A549 (cell line): ENCODE data around the gene MUC4. TPM values are rescaled to one million over a fixed set of nuclear protein-coding genes. Genes with fewer than 3 reads are reported as not detected.
"Not testable (repeated sequence)": the region's sequence is repeated elsewhere in the genome, so short reads cannot be mapped to it uniquely, and the experiment has no call there.

Source experiments
- ATAC-seq, 2 experiments: fragments of 200-7000 bp in 1 of 2; fragments of >200 bp in 1 of 2; cut with Nextera tagmentation in 1 of 2; cut with Tn5 transposase in 1 of 2; 3 replicates each; pipeline versions ENCODE4 v1.8.0 to v1.9.1; 2018 to 2020; ENCODE audit warnings: mild to moderate bottlenecking in 1 of 2, moderate library complexity in 1 of 2
- CTCF ChIA-PET: fragments of 300-600 bp; sonication (Branson Sonifier 250); formaldehyde crosslinking; extraction: SDS; loops from one replicate; lab custom pipeline; 2021; ENCODE audit warnings: antibody characterized with exemption, inconsistent platforms; lab: Yijun Ruan, JAX
- POLR2A ChIA-PET: fragments of 350-600 bp; formaldehyde crosslinking; extraction: SDS; loops from one replicate; lab custom pipeline; 2021; ENCODE audit warnings: antibody characterized with exemption, inconsistent platforms; lab: Yijun Ruan, JAX
- DNase-seq, 2 experiments: peaks; one replicate each; pipeline versions ENCODE4 v3.0.0 to v3.0.0-alpha.2; 2011 to 2016; ENCODE audit warnings: low read depth in 1 of 2, low spot score in 1 of 2
- FAIRE-seq: peaks from 2 replicates; lab custom pipeline; 2011; peaks lifted over from hg19 to GRCh38; lab: Jason Lieb, UNC
- H3K27ac ChIP-seq, 2 experiments: fragments of >200 bp; sonication (Bioruptor Twin); formaldehyde crosslinking; 3 replicates each; pipeline ENCODE4 v1.5.1; 2016 to 2017
- H3K4me1 ChIP-seq: fragments of >200 bp; sonication (Bioruptor Twin); formaldehyde crosslinking; 3 replicates; pipeline ENCODE4 v1.6.1; 2016
- H3K4me2 ChIP-seq: fragments of >200 bp; sonication (Bioruptor Twin); formaldehyde crosslinking; 3 replicates; pipeline ENCODE4 v1.6.1; 2016
- H3K4me3 ChIP-seq: fragments of >200 bp; sonication (Bioruptor Twin); formaldehyde crosslinking; 3 replicates; pipeline ENCODE4 v1.5.1; 2016
- H3K9me3 ChIP-seq: fragments of >200 bp; sonication (Bioruptor Twin); formaldehyde crosslinking; 3 replicates; pipeline ENCODE4 v1.6.1; 2016
- CEBPB ChIP-seq, 2 experiments: fragments of >200 bp in 1 of 2; sonication (Bioruptor Twin) in 1 of 2; formaldehyde crosslinking in 1 of 2; IDR thresholded peaks; 2 replicates each; pipeline ENCODE4 v1.6.1; 2012 to 2016
- CHD2 ChIP-seq: fragments of 150-350 bp; IDR thresholded peaks from 2 replicates; pipeline ENCODE4 v1.6.1; 2014; ENCODE audit warnings: low read length; ENCODE audit not compliant: partially characterized antibody
- FOSL2 ChIP-seq, 2 experiments: fragments of 450-650 bp in 1 of 2; fragments of >200 bp in 1 of 2; sonication (Bioruptor Twin) in 1 of 2; formaldehyde crosslinking; IDR thresholded peaks; 2 replicates each; pipeline versions ENCODE4 v1.5.0 to v1.6.1; 2016 to 2020; ENCODE audit warnings: mild to moderate bottlenecking in 1 of 2, moderate library complexity in 1 of 2
- FOXS1 ChIP-seq: fragments of 250-450 bp; sonication (Bioruptor Pico); IDR thresholded peaks from 2 replicates; pipeline ENCODE4 v1.5.0; 2020; ENCODE audit warnings: mild to moderate bottlenecking, moderate library complexity
- JUNB ChIP-seq: fragments of >200 bp; sonication (Bioruptor Twin); formaldehyde crosslinking; IDR thresholded peaks from 2 replicates; pipeline ENCODE4 v1.6.1; 2016
- MAZ ChIP-seq: fragments of 150-350 bp; IDR thresholded peaks from 2 replicates; pipeline ENCODE4 v1.6.1; 2014; ENCODE audit warnings: antibody characterized with exemption, low read depth, low read length, borderline replicate concordance
- POLR2AphosphoS2 ChIP-seq: conservative IDR thresholded peaks from 2 replicates; pipeline ENCODE4 v1.6.1; 2012; ENCODE audit warnings: low read length, improper control_type of control experiment, inconsistent platforms
- RCOR1 ChIP-seq: fragments of 150-350 bp; IDR thresholded peaks from 2 replicates; pipeline ENCODE4 v1.6.1; 2014; ENCODE audit warnings: antibody characterized with exemption, low read length, low read depth
- WGBS: methylation state at CpG from one replicate; pipeline ENCODE4 v1.1.6; 2017; ENCODE audit errors: missing lambda C conversion rate; 5-methylcytosine and 5-hydroxymethylcytosine counted together
- polyA plus RNA-seq, 4 experiments: library from polyadenylated mRNA; depleted of rRNA in 3 of 4; stranded (reverse); fragments of >200 nt; fragmentation: RNase III in 1 of 4; extraction: RNeasy Plus Mini Kit Qiagen cat#74134 plus additional on column Dnase treatment in 1 of 4; gene quantifications; 2 replicates in 3 of 4; 3 replicates in 1 of 4; pipeline ENCODE4 v1.2.3, GENCODE V29; 2011 to 2017
- TF ChIP-seq, protein P1 (sequence below): fragments of 200-600 bp; sonication (generic); IDR thresholded peaks from 2 replicates; pipeline ENCODE4 v1.6.1; 2016; ENCODE audit warnings: antibody characterized with exemption, mild to moderate bottlenecking, moderate library complexity
- TF ChIP-seq, protein P2 (sequence below): fragments of 150-350 bp; IDR thresholded peaks from 2 replicates; pipeline ENCODE4 v1.6.1; 2014; ENCODE audit warnings: low read depth, mild to moderate bottlenecking, low read length
- TF ChIP-seq, protein P3 (sequence below): fragments of >200 bp; sonication (Bioruptor Twin); formaldehyde crosslinking; IDR thresholded peaks from 3 replicates; pipeline ENCODE4 v1.5.1; 2016

Gene MUC4
- polyA plus RNA-seq, 2 of the 4 experiments (the other 2 are of a cell fraction): 0.04 TPM; not detected in 1

DNA sequence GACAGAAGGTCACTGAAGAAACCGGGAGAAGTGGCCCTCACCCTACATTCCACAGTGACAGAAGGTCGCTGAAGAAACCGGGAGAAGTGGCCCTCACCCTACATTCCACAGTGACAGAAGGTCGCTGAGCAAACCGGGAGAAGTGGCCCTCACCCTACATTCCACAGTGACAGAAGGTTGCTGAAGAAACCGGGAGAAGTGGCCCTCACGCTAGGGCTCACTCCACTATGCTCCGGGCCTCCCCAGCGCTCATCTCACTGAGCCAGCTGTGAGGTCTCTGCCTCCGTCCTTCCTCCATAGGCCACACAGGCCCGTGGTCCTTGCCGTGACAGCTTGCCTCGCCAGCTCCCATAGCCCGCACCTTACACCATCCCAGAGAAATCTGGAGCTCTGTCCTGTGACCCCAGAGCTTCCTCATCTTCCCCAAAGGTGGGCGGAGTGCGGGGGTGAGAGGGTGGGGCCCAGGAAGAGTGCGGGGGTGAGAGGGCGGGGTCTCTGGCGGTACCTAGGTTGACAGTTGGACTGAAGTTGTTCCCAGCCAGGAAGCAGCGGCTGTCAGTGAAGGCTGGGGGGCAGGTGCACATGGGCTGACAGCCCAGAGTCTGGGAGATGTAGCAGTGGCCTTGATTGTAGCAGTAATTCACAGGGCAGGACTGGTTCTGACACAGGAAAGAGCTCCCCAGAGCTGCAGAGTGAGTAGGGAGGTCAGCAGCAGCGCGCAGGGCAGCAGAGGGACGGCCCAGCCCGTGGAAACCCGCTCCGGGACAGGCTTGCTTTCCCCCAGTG lies 59.0 kb downstream of the MUC4 start:
- FAIRE-seq (no peak), DNase-seq (no peak), ATAC-seq (no peak)
- POLR2A ChIA-PET: no interaction called here
- TF ChIP-seq RCOR1 (no peak), FOXS1 (CRISPR knock-in tag) (no peak)
- TF ChIP-seq, protein P1, sequence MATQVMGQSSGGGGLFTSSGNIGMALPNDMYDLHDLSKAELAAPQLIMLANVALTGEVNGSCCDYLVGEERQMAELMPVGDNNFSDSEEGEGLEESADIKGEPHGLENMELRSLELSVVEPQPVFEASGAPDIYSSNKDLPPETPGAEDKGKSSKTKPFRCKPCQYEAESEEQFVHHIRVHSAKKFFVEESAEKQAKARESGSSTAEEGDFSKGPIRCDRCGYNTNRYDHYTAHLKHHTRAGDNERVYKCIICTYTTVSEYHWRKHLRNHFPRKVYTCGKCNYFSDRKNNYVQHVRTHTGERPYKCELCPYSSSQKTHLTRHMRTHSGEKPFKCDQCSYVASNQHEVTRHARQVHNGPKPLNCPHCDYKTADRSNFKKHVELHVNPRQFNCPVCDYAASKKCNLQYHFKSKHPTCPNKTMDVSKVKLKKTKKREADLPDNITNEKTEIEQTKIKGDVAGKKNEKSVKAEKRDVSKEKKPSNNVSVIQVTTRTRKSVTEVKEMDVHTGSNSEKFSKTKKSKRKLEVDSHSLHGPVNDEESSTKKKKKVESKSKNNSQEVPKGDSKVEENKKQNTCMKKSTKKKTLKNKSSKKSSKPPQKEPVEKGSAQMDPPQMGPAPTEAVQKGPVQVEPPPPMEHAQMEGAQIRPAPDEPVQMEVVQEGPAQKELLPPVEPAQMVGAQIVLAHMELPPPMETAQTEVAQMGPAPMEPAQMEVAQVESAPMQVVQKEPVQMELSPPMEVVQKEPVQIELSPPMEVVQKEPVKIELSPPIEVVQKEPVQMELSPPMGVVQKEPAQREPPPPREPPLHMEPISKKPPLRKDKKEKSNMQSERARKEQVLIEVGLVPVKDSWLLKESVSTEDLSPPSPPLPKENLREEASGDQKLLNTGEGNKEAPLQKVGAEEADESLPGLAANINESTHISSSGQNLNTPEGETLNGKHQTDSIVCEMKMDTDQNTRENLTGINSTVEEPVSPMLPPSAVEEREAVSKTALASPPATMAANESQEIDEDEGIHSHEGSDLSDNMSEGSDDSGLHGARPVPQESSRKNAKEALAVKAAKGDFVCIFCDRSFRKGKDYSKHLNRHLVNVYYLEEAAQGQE: no peak
- TF ChIP-seq, protein P2, sequence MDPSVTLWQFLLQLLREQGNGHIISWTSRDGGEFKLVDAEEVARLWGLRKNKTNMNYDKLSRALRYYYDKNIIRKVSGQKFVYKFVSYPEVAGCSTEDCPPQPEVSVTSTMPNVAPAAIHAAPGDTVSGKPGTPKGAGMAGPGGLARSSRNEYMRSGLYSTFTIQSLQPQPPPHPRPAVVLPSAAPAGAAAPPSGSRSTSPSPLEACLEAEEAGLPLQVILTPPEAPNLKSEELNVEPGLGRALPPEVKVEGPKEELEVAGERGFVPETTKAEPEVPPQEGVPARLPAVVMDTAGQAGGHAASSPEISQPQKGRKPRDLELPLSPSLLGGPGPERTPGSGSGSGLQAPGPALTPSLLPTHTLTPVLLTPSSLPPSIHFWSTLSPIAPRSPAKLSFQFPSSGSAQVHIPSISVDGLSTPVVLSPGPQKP: no peak
- no peaks in the 10 kb centered on the region for H3K4me1 ChIP-seq
- CTCF ChIA-PET: interaction anchor here (0.8 kb wide), 1 partner anchor 98 kb away, joined by 3 read pairs; no protein-coding TSS in a partner anchor
- H3K4me2 ChIP-seq: no peak overlapping the region
- 72% methylated on average over 17 of the region's 26 CpGs for WGBS
- H3K27ac ChIP-seq: no peak overlapping the region
- no peak overlapping the region for H3K4me3 ChIP-seq
- no peaks in the 10 kb centered on the region for H3K9me3 ChIP-seq

DNA sequence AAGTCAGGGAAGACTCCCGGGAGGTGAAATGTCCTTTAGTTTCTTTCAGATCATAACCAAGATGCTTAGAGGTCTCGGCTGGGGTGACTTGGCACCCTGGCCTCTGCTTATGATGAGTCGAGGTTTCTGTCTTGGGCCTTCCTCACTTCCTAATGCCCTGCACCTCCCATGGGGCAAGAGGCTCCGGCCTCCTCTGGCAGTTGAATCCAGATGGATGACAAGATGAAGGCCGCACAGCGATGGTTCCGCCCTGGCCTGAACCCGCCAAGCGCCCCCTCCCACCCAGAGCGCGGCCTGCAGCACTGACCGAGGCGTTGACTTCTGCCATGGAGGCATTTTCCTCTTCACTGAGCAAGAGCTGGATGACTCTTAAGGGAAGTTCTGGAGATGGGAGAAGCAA lies 59.7 kb downstream of the MUC4 start:
- Histone ChIP-seq H3K4me2 (no peak overlapping the region), H3K27ac (no peak overlapping the region), H3K4me1 (no peaks in the 10 kb centered on the region), H3K4me3 (no peak overlapping the region), H3K9me3 (no peaks in the 10 kb centered on the region)
- ATAC-seq: no peak
- no peak for FAIRE-seq
- POLR2A ChIA-PET: no interaction called here
- TF ChIP-seq CHD2 (no peak), JUNB (no peak)
- CTCF ChIA-PET: no interaction called here
- WGBS: 81% methylated on average over 11 of the region's 13 CpGs
- DNase-seq: no peak

DNA sequence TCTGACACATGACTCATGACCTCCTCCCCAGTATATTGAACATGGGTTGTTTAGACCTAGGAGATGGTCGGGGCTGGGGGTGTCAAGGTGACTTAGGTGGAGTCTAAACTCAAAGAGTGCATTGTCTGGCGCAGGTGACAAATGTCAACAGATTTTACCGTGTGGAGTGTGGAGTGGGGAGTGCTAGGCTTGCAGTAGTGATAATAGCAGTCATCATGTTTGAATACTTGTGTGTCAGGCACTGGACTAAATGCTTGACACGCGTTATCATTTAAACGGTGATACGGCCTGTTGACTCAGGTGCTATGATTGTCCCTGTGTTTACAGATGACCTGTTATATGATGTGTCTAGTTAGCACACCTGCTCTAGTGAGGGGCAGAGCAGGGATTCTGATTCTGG lies 60.2 kb downstream of the MUC4 start:
- H3K4me1 ChIP-seq: no peaks in the 10 kb centered on the region
- ATAC-seq: no peak
- no peaks in the 10 kb centered on the region for H3K9me3 ChIP-seq
- no peak for FAIRE-seq
- H3K4me2 ChIP-seq: no peak overlapping the region
- WGBS: 61% methylated on average over 7 of the region's 7 CpGs
- no peak overlapping the region for H3K27ac ChIP-seq
- no peak for DNase-seq
- no peak for TF ChIP-seq CEBPB (IDR thresholded peaks at IDR 0.05)
- no peak for TF ChIP-seq POLR2AphosphoS2
- TF ChIP-seq MAZ: no peak
- TF ChIP-seq FOSL2 (IDR thresholded peaks at IDR 0.05): no peak
- TF ChIP-seq FOSL2 (CRISPR knock-in tag; IDR thresholded peaks at IDR 0.05): no peak
- TF ChIP-seq, all 56 proteins: peak for 0
- ChIA-PET CTCF (no interaction called here), POLR2A (no interaction called here)
- H3K4me3 ChIP-seq: no peak overlapping the region

DNA sequence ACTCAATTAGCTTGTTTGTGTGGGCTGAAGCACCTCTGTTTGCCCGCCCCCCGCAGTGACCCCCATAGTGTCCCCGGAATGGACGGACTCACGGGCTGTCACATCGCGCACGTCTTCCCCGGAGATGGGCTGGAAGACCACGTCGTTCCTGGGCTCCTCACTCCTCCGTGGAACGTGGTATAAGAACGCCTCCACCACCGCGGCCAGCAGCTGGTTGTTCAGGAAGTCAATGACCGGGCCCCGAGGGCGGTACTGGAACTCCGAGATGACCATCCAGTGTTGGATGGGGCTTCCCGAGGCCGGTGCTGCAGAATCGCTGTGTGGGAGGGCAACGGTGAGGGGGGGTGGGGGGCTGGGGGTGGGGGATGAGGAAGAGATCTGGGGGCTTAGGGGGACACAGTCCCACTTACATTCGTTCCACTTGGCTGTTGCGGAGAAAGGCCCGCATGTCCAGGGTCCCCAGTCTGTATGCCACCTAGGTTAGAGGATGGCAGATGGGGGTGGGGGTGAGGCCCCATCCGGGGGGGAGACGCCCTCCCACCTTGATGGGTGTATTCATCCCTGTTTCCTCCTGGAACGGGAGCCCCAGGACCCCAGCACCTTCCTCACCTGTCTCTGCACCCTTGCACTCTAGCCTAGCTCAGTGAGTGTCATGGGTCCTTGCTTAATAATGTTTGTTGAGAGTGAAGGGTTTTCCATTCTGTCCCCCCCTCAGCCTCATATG lies 60.8 kb downstream of the MUC4 start:
- H3K4me1 ChIP-seq: no peaks in the 10 kb centered on the region
- ChIA-PET CTCF (no interaction called here), POLR2A (no interaction called here)
- FAIRE-seq (no peak), ATAC-seq (no peak), DNase-seq (no peak)
- H3K27ac ChIP-seq: no peak overlapping the region
- WGBS: 67% methylated on average over 14 of the region's 30 CpGs
- no peaks in the 10 kb centered on the region for H3K9me3 ChIP-seq
- TF ChIP-seq, protein P3, sequence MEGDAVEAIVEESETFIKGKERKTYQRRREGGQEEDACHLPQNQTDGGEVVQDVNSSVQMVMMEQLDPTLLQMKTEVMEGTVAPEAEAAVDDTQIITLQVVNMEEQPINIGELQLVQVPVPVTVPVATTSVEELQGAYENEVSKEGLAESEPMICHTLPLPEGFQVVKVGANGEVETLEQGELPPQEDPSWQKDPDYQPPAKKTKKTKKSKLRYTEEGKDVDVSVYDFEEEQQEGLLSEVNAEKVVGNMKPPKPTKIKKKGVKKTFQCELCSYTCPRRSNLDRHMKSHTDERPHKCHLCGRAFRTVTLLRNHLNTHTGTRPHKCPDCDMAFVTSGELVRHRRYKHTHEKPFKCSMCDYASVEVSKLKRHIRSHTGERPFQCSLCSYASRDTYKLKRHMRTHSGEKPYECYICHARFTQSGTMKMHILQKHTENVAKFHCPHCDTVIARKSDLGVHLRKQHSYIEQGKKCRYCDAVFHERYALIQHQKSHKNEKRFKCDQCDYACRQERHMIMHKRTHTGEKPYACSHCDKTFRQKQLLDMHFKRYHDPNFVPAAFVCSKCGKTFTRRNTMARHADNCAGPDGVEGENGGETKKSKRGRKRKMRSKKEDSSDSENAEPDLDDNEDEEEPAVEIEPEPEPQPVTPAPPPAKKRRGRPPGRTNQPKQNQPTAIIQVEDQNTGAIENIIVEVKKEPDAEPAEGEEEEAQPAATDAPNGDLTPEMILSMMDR: no peak
- no peak for TF ChIP-seq POLR2AphosphoS2
- no peak overlapping the region for H3K4me2 ChIP-seq
- H3K4me3 ChIP-seq: no peak overlapping the region

DNA sequence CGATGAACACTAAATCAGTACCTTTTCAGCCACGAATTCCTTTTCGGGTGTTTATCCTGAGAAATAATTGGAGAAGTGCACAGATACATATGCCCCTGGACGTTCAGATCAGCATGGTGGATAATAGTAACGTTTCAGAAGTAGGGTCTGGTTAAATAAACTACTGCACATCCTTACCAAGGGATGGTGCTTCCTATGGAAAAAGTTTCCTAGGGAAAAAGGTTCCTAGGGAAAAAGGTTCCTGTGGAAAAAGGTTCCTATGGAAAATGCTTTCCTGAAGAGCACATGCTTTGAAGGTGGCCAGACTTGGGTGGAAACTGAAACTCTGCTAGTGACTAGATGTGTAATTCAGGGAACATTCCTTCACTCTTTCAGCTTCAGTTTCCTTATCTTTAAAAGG lies 62.6 kb downstream of the MUC4 start:
- H3K27ac ChIP-seq, DNase-seq, ATAC-seq, H3K4me1 ChIP-seq, H3K4me3 ChIP-seq, H3K4me2 ChIP-seq, H3K9me3 ChIP-seq, POLR2A ChIA-PET: not testable (repeated sequence)
- CTCF ChIA-PET: interaction anchor here (1.4 kb wide), 1 partner anchor 12 kb away, joined by 4 read pairs; no protein-coding TSS in a partner anchor
- FAIRE-seq: peak; percentile 80
- WGBS: 71% methylated on average over 5 of the region's 5 CpGs
